ENCODE data around the gene ATOH8.

The ATOH8 gene

GRCh38 chr2:85834466-85834865, 80.7 kb downstream of the ATOH8 start:
- DNase-seq, result no peak
